GM18868 (cell line): ENCODE measurements around the gene TEDDM1.
"Not testable (repeated sequence)": the region's sequence is repeated elsewhere in the genome, so short reads cannot be mapped to it uniquely, and the experiment has no call there.

Experiments
- ATAC-seq: cut with Tn5 transposase; IDR thresholded peaks from one replicate; pipeline ENCODE4 v1.9.1; 2021; ENCODE audit warnings: mild to moderate bottlenecking, moderate library complexity; ENCODE audit not compliant: unreplicated experiment

TEDDM1 gene

GRCh38 chr1:182383037-182383661 lies 17.3 kb downstream of the TEDDM1 start:
- no peak for ATAC-seq

- ATAC-seq, result no peak
Observed at GRCh38 chr1:182381962-182382819, 18.3 kb downstream of the TEDDM1 start.

DNA sequence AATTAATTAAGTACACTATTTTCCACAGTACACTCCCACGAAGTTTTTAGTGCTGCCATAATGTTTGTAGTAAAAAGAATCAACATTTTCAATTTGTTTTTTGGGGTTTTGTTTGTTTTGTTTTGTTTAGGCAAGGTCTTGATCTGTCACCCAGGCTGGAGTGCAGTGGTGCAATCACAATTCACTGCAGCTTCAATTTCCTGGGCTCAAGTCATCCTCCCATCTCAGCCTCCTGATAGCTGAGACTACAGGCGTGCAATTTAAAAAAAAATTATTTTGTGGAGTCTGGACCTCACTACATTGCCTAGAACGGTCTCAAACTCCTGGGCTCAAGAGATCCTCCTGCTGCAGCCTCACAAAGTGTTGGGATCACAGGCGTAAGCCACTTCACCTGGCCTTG lies 20.3 kb downstream of the TEDDM1 start:
- no peak for ATAC-seq

DNA sequence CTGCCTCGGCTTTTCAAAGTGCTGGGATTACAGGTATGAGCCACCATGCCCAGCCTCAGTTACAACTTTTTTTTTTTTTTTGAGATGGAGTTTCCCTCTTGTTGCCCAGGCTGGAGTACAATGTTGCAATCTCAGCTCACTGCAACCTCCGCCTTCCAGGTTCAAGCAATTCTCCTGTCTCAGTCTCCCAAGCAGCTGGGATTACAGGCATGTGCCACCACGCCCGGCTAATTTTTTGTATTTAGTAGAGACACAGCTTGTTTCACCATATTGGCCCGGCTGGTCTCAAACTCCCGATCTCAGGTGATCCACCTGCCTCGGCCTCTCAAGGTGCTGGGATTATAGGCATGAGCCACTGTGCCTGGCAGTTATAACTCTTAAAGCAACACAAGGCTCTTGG lies 20.7 kb downstream of the TEDDM1 start:
- not testable (repeated sequence) for ATAC-seq

- no peak for ATAC-seq
Observed at GRCh38 chr1:182376936-182377574, 23.4 kb downstream of the TEDDM1 start.

GRCh38 chr1:182374101-182374834 lies 26.2 kb downstream of the TEDDM1 start:
- no peak for ATAC-seq

DNA sequence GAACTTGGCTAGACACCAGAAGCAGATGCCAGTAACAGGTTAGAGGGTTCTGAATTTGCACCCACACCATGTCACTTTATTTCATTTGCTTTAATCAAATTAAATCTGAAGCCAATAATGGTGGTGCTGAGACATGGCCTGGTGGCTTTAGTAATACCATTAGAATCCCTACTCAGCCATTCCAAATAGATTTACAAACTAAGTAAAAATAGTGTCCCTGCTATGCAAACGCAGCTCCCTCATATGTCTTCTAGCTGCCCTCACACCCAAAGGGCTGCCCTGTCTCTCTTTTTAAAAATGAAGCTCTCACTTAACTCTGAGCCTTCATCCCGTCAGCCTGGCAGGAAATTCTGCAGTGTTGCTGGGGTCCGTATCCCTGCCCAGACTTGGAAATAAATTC lies 29.9 kb downstream of the TEDDM1 start:
- ATAC-seq, result no peak

GRCh38 chr1:182368903-182369302 lies 31.6 kb downstream of the TEDDM1 start:
- no peak for ATAC-seq

- ATAC-seq, result no peak
Observed at GRCh38 chr1:182368358-182368757, 32.1 kb downstream of the TEDDM1 start.

GRCh38 chr1:182367926-182368325 lies 32.5 kb downstream of the TEDDM1 start:
- no peak for ATAC-seq

GRCh38 chr1:182366596-182366995 lies 33.9 kb downstream of the TEDDM1 start:
- no peak for ATAC-seq

DNA sequence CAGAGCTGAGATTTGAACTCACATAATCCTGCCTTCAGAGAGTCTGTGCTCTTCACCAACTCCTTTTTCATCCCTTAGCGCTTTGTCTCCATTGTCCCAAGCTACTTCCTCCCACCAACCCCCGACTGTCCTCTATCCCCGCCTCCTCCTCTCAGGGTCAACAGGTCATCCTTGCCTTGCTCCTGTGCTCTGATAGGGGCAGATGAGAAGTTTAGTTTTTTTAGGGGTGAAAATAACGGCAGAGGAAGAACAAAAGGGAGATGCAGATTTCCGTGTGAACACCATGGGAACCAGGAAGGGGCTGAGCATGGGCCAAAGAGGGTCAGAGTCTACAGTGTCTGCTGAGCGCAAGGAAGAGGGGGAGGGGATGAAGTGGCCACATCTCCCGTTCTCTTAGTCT lies 40.8 kb downstream of the TEDDM1 start:
- no peak for ATAC-seq

DNA sequence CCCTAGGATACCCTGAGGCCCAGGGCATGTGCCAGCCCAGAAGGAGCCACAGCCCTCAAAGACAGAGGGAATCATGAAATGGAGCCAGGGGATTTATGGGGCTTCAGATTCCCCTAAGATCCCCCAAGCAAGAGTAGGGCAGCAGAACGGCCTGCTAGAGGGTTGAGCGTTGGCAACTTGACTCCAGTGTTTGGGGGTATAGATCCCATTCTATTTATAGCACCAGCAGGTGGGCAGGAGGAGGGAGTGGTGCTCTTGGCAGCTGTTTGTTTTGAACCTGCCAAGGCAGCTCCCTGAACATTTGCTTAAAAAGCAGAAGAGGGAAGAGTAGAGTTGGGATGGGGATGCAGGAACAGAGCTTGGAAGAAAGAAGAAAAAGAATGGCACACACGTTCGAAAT lies 42.6 kb downstream of the TEDDM1 start:
- no peak for ATAC-seq

DNA sequence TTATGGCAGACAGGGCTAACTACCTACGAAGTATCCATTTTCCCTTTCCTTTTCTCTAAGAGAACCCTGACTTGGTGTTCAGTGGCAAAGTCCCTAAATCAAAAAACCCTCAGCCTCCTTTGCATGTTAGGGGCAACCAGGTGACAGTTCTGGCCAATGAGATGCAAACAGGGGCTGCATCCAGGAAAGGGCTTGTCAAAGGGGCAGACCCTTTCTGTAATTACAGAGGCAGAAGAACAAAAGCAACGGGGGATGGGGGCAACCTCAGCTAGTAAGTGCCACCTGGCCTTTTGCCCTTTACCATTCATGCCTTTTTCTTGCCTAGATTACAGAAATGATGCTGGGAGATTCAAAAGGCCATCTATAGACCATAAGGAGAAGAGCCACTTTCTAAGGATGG lies 43.3 kb downstream of the TEDDM1 start:
- no peak for ATAC-seq

- no peak for ATAC-seq
Observed at GRCh38 chr1:182355723-182356098, 44.8 kb downstream of the TEDDM1 start.

GRCh38 chr1:182351790-182352364 lies 48.6 kb downstream of the TEDDM1 start:
- no peak for ATAC-seq

GRCh38 chr1:182350839-182351238 lies 49.6 kb downstream of the TEDDM1 start:
- no peak for ATAC-seq

GRCh38 chr1:182348961-182349747 lies 51.3 kb downstream of the TEDDM1 start:
- ATAC-seq, result no peak
